H1 (cell line): ENCODE data around the gene RAB40B. TPM values are rescaled to one million over a fixed set of nuclear protein-coding genes. Genes with fewer than 3 reads are reported as not detected.

ENCODE experiments used
- CTCF ChIA-PET: fragments of 300-600 bp; sonication (Branson Sonifier 250); formaldehyde crosslinking; loops from one replicate; lab custom pipeline; 2021; ENCODE audit not compliant: partially characterized antibody; lab: Charles Lee
- POLR2A ChIA-PET: fragments of 300-600 bp; sonication (Branson Sonifier 250); formaldehyde crosslinking; loops from one replicate; lab custom pipeline; 2021; ENCODE audit warnings: inconsistent platforms; ENCODE audit not compliant: partially characterized antibody; lab: Charles Lee
- DNase-seq, 2 experiments: peaks; one replicate each; pipeline versions ENCODE4 v3.0.0 to v3.0.0-alpha.2; 2010 to 2022; ENCODE audit warnings: low spot score in 2 of 2, low read depth in 1 of 2, mixed read lengths in 1 of 2
- FAIRE-seq: peaks from 2 replicates; lab custom pipeline; 2011; peaks lifted over from hg19 to GRCh38; lab: Jason Lieb, UNC
- H2AFZ ChIP-seq: 2 replicates; pipeline ENCODE4 v1.8.1; 2012; ENCODE audit warnings: low read length, inconsistent platforms
- H2AK5ac ChIP-seq: 2 replicates; pipeline ENCODE4 v1.6.1; 2013; ENCODE audit warnings: low read depth, low read length
- H2BK120ac ChIP-seq: replicated peaks from 2 replicates; pipeline ENCODE3; 2013; ENCODE audit warnings: low read depth, low read length, inconsistent platforms
- H2BK12ac ChIP-seq: 2 replicates; pipeline ENCODE4 v1.6.1; 2013; ENCODE audit warnings: low read depth, low read length
- H2BK15ac ChIP-seq: 2 replicates; pipeline ENCODE4 v1.6.1; 2013; ENCODE audit warnings: low read length
- H2BK20ac ChIP-seq: 2 replicates; pipeline ENCODE4 v1.6.1; 2013; ENCODE audit warnings: low read length
- H2BK5ac ChIP-seq: 2 replicates; pipeline ENCODE4 v1.6.1; 2013; ENCODE audit warnings: low read depth, low read length
- H3K14ac ChIP-seq: 2 replicates; pipeline ENCODE4 v1.6.1; 2013; ENCODE audit warnings: inconsistent platforms; ENCODE audit not compliant: insufficient read length
- H3K18ac ChIP-seq: 2 replicates; pipeline ENCODE4 v1.6.1; 2013; ENCODE audit warnings: low read length; ENCODE audit errors: extremely low read depth
- H3K23ac ChIP-seq: 2 replicates; pipeline ENCODE4 v1.6.1; 2013; ENCODE audit warnings: inconsistent platforms; ENCODE audit not compliant: insufficient read length
- H3K23me2 ChIP-seq: 2 replicates; pipeline ENCODE4 v1.6.1; 2013; ENCODE audit warnings: low read depth, low read length
- H3K27ac ChIP-seq: 2 replicates; pipeline ENCODE4 v1.6.1; 2011; ENCODE audit warnings: low read depth, low read length, inconsistent platforms
- H3K27me3 ChIP-seq, 4 experiments: replicated peaks in 1 of 4; 1 replicate in 1 of 4; 2 replicates in 3 of 4; pipeline versions ENCODE4 v1.6.1 to v1.8.1; 2011 to 2013; ENCODE audit warnings: low read length in 3 of 4, mild to moderate bottlenecking in 3 of 4, inconsistent platforms in 2 of 4, mixed read lengths in 2 of 4, moderate library complexity in 1 of 4; ENCODE audit not compliant: control insufficient read depth in 3 of 4, insufficient read depth in 3 of 4; ENCODE audit errors: extremely low read depth in 1 of 4
- H3K36me3 ChIP-seq, 4 experiments: 2 replicates each; pipeline versions ENCODE4 v1.6.1 to v1.8.1; 2011 to 2013; ENCODE audit warnings: mild to moderate bottlenecking in 4 of 4, low read length in 3 of 4, moderate library complexity in 2 of 4, control low read depth in 1 of 4, inconsistent platforms in 1 of 4; ENCODE audit not compliant: insufficient read depth in 4 of 4, control insufficient read depth in 2 of 4
- H3K4ac ChIP-seq: replicated peaks from 2 replicates; pipeline ENCODE3; 2013; ENCODE audit warnings: low read length, low read depth, mixed read lengths, inconsistent platforms; ENCODE audit not compliant: insufficient read length
- H3K4me1 ChIP-seq, 4 experiments: replicated peaks in 1 of 4; 1 replicate in 1 of 4; 2 replicates in 3 of 4; pipeline versions ENCODE4 v1.6.1 to v1.8.1; 2011 to 2013; ENCODE audit warnings: low read length in 3 of 4, inconsistent platforms in 2 of 4, mixed read lengths in 1 of 4; ENCODE audit not compliant: insufficient read depth in 4 of 4, control insufficient read depth in 3 of 4
- H3K4me2 ChIP-seq, 2 experiments: 2 replicates each; pipeline versions ENCODE4 v1.6.1 to v1.8.1; 2011 to 2013; ENCODE audit warnings: low read depth in 2 of 2, low read length in 2 of 2, control low read depth in 1 of 2, inconsistent platforms in 1 of 2, mild to moderate bottlenecking in 1 of 2; ENCODE audit not compliant: insufficient read depth in 1 of 2
- H3K4me3 ChIP-seq, 4 experiments: fragments of 200-600, 300-600 bp in 1 of 4; sonication (generic), shearing (Covaris generic), sonication (Bioruptor Twin) in 1 of 4; 2 replicates each; pipeline versions ENCODE4 v1.5.1 to v1.8.1; 2011 to 2016; ENCODE audit warnings: low read length in 4 of 4, low read depth in 3 of 4, control low read depth in 2 of 4, inconsistent platforms in 2 of 4, mild to moderate bottlenecking in 2 of 4, mixed read lengths in 1 of 4, moderate library complexity in 1 of 4; ENCODE audit not compliant: insufficient read depth in 2 of 4; ENCODE audit errors: extremely low read depth in 1 of 4
- H3K56ac ChIP-seq: replicated peaks from 2 replicates; pipeline ENCODE3; 2013; ENCODE audit warnings: low read depth, mild to moderate bottlenecking, mixed read lengths, low read length, inconsistent platforms; ENCODE audit not compliant: insufficient read length
- H3K79me1 ChIP-seq: 2 replicates; pipeline ENCODE4 v1.6.1; 2013; ENCODE audit warnings: low read depth, low read length, control low read depth
- H3K79me2 ChIP-seq, 2 experiments: 2 replicates each; pipeline versions ENCODE4 v1.6.1 to v1.8.1; 2012 to 2013; ENCODE audit warnings: low read length in 2 of 2, mild to moderate bottlenecking in 2 of 2, inconsistent platforms in 1 of 2; ENCODE audit not compliant: insufficient read depth in 2 of 2, control insufficient read depth in 1 of 2
- H3K9ac ChIP-seq, 4 experiments: replicated peaks in 1 of 4; 1 replicate in 1 of 4; 2 replicates in 3 of 4; pipeline versions ENCODE4 v1.6.1 to v1.8.1; 2011 to 2013; ENCODE audit warnings: low read depth in 3 of 4, low read length in 3 of 4, control low read depth in 2 of 4, mild to moderate bottlenecking in 2 of 4, moderate library complexity in 2 of 4, inconsistent platforms in 1 of 4; ENCODE audit errors: extremely low read depth in 1 of 4
- H3K9me3 ChIP-seq, 2 experiments: 2 replicates each; pipeline versions ENCODE4 v1.6.1 to v1.8.1; 2012 to 2013; ENCODE audit warnings: mild to moderate bottlenecking in 2 of 2, moderate library complexity in 2 of 2, control low read depth in 1 of 2, inconsistent platforms in 1 of 2, low read depth in 1 of 2, low read length in 1 of 2, mixed read lengths in 1 of 2; ENCODE audit not compliant: insufficient read depth in 2 of 2
- H4K20me1 ChIP-seq, 2 experiments: replicated peaks in 1 of 2; 2 replicates each; pipeline versions ENCODE3 to v1.8.1; 2011 to 2013; ENCODE audit warnings: inconsistent platforms in 2 of 2, low read length in 2 of 2, mild to moderate bottlenecking in 1 of 2; ENCODE audit not compliant: insufficient read depth in 2 of 2, control insufficient read depth in 1 of 2
- H4K5ac ChIP-seq: 2 replicates; pipeline ENCODE4 v1.6.1; 2013; ENCODE audit warnings: low read length, low read depth, mixed read lengths, inconsistent platforms; ENCODE audit not compliant: insufficient read length
- H4K8ac ChIP-seq: 2 replicates; pipeline ENCODE4 v1.8.0; 2013; ENCODE audit warnings: mild to moderate bottlenecking, moderate library complexity, low read length, inconsistent platforms; ENCODE audit not compliant: insufficient read depth; ENCODE audit errors: extremely low read depth
- H4K91ac ChIP-seq: replicated peaks from 2 replicates; pipeline ENCODE3; 2013; ENCODE audit warnings: low read length, mixed read lengths, inconsistent platforms; ENCODE audit not compliant: insufficient read length
- BACH1 ChIP-seq: IDR thresholded peaks from 2 replicates; pipeline ENCODE4 v1.6.1; 2012; ENCODE audit warnings: low read length, improper control_type of control experiment
- WGBS, 2 experiments: shearing (Covaris generic) in 1 of 2; methylation state at CpG; one replicate each; pipeline versions ENCODE4 v1.1.6 to v1.1.7; 2013 to 2015; ENCODE audit warnings: low lambda C conversion rate in 2 of 2, mixed read lengths in 2 of 2, inconsistent platforms in 1 of 2, low coverage in 1 of 2, missing lambda C conversion rate in 1 of 2; ENCODE audit not compliant: insufficient replicate concordance in 2 of 2, insufficient coverage in 1 of 2, insufficient read length in 1 of 2; ENCODE audit errors: extremely low coverage in 1 of 2, missing lambda C conversion rate in 1 of 2; 5-methylcytosine and 5-hydroxymethylcytosine counted together
- polyA plus RNA-seq, 7 experiments: library from polyadenylated mRNA; depleted of rRNA in 3 of 7; stranded (reverse) in 5 of 7; unstranded in 2 of 7; fragments of >200 nt in 5 of 7; fragments of 200-250 nt in 2 of 7; gene quantifications; 1 replicate in 5 of 7; 2 replicates in 1 of 7; 4 replicates in 1 of 7; pipeline versions ENCODE4 v1.2.1 to v1.2.3, GENCODE V29; 2011 to 2013; ENCODE audit warnings: missing spikeins in 2 of 7, mixed read lengths in 2 of 7
- total RNA-seq: library from RNA; stranded (reverse); fragmentation: NEBNext Ultra II Directional; extraction: Animal tissue kit (Norgen Biotek cat#: 25700); gene quantifications from 2 replicates; pipeline ENCODE4 v1.2.1, GENCODE V29; 2021

The RAB40B gene
- total and polyA plus RNA-seq, 2 of the 8 experiments (the other 6 are each of a cell fraction or from before 2014, with no cell fraction given), result 3.1 to 4.6 TPM

- H2BK20ac ChIP-seq, result no peak overlapping the region
- H4K20me1 ChIP-seq, result peaks cover 0 to 5% of the 10 kb centered on the region in 2 experiments
- FAIRE-seq (no peak), DNase-seq (no peak)
- H2AK5ac ChIP-seq, result no peak overlapping the region
- H2BK12ac ChIP-seq, result no peak overlapping the region
- H3K9ac ChIP-seq, result no peak overlapping the region
- no peak overlapping the region for H3K4me2 ChIP-seq
- H3K4me3 ChIP-seq, result no peak overlapping the region
- H3K23me2 ChIP-seq, result peaks cover 5% of the 10 kb centered on the region; the same call in 1 of the 2 replicates
- H3K27me3 ChIP-seq, result no peaks in the 10 kb centered on the region; a peak in 2 of 7 replicates
- no peak overlapping the region for H2BK5ac ChIP-seq
- no peak overlapping the region for H4K5ac ChIP-seq
- no peak overlapping the region for H2BK15ac ChIP-seq
- CTCF ChIA-PET, result interaction anchor here (0.7 to 1.4 kb wide), 3 partner anchors 13 to 238 kb away, joined by 3 to 4 read pairs (median 3); no protein-coding TSS in a partner anchor
- no peak overlapping the region for H3K23ac ChIP-seq
- no peak overlapping the region for H3K18ac ChIP-seq
- no peaks in the 10 kb centered on the region for H3K9me3 ChIP-seq
- H3K79me2 ChIP-seq, result no peaks in the 10 kb centered on the region
- H2AFZ ChIP-seq, result no peak overlapping the region
- no peak overlapping the region for H2BK120ac ChIP-seq
- H3K4ac ChIP-seq, result no peak overlapping the region
- 81% methylated on average over 18 of the region's 18 CpGs; no CpG with 5 or more reads in 1 of the 2 experiments for WGBS, 2 experiments
- H3K56ac ChIP-seq, result no peak overlapping the region
- no peak overlapping the region for H4K8ac ChIP-seq
- no peak overlapping the region for H3K14ac ChIP-seq
- no peak overlapping the region for H3K27ac ChIP-seq
- no peaks in the 10 kb centered on the region for H3K36me3 ChIP-seq
- no peak overlapping the region for H4K91ac ChIP-seq
- H3K79me1 ChIP-seq, result no peaks in the 10 kb centered on the region; the same call in 1 of the 2 replicates
- no peaks in the 10 kb centered on the region for H3K4me1 ChIP-seq
- POLR2A ChIA-PET, result interaction anchor here (1.3 kb wide), 1 partner anchor 185 kb away, joined by 3 read pairs; no protein-coding TSS in a partner anchor
- TF ChIP-seq BACH1, result no peak
Observed at GRCh38 chr17:82675476-82676245, 22.8 kb downstream of the RAB40B start.
